ENCODE data around the gene CEP350.

- TF ChIP-seq CTCF (IDR thresholded peaks at IDR 0.05) (no peak), POLR2A (IDR thresholded peaks at IDR 0.05) (no peak)
Observed at GRCh38 chr1:179924268-179924667, 30.3 kb upstream of the CEP350 start.
